NCI-H524 treated with DMSO at 0.1 percent for 48 hours (cell line): ENCODE results near the gene TRAPPC5.
A peak's percentile ranks its signal among the peaks of the same experiment; 100 is the strongest.

Experiments
- DNase-seq: peaks from one replicate; lab custom pipeline; 2025; lab: John Stamatoyannopoulos, UW

TRAPPC5 gene

DNA sequence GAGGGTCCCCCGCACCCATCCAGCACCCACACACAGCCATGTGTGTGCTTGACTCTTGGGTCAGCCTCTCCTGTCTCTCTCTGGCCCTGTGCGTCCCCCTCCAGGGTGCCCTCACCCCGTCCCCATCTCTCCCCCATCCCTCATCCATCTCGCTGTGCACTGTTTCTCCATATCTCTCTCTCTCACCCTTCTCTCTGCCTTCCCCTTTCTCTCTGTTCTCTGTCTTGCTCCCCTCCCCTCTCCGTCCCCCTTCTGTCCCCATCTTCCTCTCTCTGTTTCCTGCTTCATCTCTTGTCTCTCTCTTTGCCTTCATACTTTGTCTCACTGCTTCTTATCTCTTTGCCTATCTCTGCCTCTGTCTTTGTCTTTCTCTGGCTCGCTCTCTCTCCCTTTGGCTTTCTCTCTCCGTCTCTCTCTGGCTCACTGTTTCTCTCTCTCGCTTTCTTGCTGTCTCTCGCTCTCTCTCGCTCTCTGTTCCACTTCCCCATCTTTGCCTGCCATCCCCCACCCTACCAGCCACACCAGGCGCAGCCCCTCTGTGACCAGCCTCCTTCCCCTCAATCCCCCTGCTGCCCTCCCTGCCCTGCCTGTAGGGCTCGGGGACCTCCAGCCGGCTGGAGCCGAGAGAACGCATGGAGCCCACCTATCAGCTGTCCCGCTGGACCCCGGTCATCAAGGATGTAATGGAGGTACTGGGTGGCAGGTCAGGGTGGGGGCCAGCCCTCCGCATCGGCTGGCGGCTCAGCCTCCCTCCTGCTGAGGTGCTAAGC lies 34.8 kb upstream of the TRAPPC5 start:
- DNase-seq = no peak

DNA sequence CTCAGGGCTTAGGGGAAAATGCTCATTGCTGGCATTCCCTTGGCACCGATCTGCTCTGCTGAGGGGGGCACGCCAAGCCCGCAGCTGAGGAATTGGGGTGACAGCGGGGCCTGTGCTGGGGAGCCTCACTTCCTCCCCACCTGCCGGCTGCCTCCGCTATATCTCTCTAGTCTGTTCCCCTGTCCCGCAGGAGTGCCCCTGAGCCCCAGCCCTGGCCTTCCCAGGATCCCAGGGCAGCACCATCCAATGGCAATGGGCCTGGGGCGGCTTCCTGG lies 34.3 kb upstream of the TRAPPC5 start:
- DNase-seq = no peak

DNA sequence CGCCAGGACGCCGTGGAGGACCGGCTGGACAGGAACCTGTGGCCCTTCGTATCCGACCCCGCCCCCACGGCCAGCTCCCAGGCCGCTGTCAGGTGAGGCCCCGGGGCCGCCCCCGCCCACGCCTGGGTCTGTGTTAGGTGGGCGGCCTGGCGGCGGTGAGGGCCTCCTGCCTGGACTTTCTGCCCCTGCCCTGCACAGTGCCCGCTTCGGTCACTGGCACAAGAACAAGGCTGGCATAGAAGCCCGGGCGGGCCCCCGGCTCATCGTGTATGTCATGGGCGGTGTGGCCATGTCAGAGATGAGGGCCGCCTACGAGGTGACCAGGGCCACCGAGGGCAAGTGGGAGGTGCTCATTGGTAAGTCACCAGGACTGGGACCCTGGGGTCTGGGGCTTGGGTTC lies 33.5 kb upstream of the TRAPPC5 start:
- no peak for DNase-seq

DNA sequence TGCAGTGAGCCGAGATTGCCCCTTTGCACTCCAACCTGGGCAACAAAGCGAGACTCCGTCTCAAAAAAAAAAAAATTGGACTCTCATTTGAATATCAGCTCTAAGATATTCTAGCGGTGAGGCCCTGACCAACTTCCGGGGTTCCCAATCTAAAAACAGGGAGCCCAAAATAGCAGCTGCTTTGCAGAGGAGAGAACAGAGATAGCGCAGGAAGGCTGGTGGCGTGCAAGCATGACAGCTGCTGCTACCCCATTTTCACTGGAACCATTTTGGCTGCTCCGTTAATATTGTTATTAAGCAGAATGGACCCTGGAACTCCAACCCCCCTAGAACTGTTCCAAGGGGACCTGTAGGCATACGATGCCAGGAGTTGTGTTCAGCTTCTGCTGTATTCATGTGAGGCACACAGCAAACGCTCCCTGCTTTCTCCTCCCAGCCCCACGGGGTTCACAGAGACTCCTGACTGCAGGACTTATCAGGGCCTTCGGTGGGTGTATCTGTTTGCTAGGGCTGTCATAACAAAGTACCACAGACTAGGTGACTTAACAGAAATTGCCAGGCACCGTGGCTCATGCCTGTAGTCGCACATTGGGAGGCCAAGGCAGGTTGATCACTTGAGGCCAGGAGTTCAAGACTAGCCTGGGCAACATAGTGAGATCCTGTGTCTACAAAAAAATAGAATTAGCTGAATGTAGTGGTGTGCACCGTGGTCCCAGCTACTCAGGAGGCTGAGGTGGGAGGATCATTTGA lies 32.2 kb upstream of the TRAPPC5 start:
- DNase-seq = no peak

DNA sequence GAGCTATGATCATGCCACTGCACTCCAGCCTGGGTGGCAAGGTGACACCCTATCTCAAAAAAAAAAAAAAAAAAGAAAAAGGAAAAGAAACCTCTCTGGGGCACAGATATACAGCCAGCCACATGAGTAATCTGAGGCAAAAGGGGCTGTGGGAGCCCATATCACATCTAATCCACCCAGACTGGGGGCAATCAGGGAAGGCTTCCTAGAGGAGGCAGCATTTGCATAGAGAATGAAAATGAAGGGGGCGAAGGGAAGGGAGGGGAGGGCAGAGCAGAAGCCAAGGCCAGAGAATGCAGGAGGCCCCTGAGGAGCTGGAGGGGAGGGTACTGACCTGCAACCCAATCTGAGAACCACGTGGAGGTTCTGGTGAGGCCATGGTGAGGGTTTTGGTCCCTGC lies 30.5 kb upstream of the TRAPPC5 start:
- no peak for DNase-seq

DNA sequence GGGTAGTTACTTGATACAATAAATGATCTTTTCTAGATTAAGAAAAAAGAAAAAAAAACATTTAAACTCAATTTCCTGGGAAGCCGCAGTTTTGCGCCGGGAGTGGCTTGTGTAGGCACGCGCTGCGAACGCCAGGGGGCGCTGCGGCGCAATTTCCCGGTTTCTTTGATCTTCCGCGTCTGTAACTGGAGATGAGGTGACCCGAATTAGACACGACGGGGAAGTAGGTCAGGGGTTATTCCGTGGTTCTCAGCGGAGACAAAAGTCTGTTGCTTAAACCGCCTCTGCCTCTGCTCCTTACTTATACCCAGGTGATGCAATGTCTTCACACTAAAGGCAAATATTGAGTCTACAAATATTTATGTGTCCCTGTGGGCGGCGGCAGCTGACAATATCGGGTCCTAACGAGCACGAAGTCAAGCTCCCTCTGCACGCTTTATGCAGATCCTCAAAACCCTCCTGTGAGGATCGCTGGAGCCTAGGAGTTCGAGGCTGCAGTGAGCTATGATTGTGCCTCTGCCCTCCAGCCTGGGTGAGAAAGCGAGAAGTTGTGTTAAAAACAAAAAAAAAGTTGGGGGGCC lies 28.5 kb upstream of the TRAPPC5 start:
- DNase-seq = peak; percentile 32

DNA sequence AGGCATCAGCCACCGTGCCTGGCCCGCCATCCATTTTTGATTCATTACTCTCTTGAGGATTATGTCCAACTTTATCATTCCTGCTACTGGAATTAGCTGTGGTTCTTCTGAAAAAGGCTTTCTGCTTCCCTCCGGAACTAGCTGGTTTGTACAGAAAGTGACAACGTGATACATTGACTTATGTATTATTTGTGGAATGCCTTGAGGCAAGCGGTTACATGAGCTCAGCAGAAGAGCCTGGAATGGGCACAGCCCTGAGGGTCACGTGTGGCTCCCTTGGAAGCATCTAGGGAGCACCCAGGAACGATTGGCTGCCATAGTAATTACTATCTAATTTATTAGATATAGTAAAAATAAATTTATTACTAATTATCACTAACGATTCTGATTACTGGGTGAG lies 26.2 kb upstream of the TRAPPC5 start:
- DNase-seq = no peak

DNA sequence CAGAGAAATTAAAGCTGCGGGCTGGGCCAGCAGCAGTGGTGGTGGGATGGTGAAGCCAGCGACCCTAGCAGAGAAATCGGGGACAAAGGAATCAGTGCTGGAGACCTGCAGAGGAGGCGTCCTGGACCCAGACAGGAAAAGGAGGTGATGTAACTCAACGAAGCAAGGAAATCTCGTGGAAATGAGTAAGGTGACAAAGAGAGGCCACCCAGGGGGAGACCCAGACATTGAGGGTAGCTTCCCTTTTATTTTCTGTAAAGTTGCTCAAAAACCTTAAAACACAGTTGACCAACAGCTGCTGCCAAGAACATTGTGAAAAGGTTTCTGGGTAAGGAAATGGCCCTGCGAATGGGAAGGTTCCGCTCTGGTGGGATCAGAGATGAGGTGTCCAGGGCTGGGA lies 25.1 kb upstream of the TRAPPC5 start:
- no peak for DNase-seq

DNA sequence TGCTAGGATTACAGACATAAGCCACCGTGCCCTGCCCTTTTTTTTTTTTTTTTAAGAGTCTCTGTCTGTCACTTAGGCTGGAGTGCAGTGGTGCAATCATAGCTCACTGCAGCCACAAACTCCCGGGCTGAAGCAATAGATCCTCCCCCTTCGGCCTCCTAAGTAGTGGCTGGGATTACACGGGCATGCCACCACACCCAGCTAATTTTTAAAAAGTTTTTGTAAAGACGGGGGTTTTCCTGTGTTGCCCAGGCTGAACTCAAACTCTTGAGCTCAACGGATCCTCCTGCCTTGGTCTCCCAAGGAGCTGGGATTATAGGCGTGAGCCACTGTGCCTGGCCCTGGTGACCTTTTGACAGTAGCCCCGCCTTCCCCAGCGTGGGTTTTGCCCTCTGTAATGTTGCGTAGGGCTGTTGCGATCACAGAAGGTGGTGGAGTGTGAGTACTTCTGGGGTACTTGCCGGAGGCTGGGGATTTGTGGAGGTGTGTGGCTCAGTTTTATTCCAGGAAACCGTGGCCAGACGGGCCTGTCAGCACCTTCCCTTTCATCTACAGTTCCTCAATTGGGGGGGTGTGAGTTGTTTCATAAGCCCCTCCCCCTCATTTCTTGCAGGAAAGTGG lies 23.4 kb upstream of the TRAPPC5 start:
- no peak for DNase-seq

DNA sequence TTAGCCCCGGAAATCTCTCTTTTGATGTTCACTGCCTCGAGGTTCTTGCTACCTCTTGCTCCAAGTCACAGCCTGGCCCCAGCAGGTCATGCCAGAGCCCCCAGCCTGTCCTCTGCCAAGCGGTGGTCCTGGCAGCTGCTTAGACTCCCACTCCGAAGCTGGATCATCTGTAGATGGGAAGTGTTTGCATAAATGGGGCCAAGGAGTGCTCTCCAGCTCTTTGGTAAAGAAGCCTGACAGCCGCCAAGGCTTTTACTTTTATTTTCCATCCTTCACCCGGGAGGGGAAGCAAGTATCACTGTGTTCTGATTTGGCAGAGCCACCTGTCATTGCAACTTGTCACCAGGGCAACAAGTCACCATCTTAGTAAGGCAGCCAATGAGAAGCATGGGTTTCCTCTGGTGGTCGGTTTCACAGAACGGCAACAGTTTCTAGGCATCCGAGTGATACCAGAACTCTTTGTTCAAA lies 22.4 kb upstream of the TRAPPC5 start:
- DNase-seq = peak; percentile 61

DNA sequence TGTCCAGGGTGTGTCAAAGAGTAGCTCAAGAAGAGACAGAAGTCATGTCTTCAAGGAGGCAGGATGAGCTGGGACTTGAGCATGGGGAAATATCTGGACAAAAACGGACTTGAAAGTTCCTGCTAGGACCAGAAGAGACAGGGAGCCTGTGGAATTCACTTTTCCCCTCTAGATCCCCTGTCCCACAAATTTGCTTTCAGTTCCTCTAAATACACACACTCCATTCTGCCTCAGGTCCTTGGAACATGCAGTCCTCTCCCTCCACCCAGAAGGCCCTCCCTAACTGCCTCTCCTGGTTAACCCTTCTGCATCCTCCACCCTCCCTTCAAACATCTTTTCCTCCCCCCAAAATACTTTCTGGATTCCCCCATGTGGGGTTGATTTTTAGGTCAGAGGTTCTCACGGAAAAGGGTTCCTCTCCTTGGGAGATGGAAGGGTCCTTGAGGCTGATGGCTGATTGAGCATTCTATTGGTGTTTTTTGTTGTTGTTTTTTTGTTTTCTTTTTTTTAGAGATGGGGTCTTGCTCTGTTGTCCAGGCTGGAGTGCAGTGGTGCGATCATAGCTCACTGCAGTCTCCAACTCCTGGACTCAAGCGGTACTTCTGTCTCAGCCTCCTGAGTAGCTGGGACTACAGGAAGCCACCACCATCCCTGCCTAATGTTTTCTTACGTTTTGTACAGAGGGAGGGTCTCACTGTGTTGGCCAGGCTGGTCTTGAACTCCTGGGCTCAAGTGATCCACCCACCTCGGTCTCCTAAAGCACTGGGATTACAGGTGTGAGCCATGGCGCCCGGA lies 18.7 kb upstream of the TRAPPC5 start:
- DNase-seq = no peak

DNA sequence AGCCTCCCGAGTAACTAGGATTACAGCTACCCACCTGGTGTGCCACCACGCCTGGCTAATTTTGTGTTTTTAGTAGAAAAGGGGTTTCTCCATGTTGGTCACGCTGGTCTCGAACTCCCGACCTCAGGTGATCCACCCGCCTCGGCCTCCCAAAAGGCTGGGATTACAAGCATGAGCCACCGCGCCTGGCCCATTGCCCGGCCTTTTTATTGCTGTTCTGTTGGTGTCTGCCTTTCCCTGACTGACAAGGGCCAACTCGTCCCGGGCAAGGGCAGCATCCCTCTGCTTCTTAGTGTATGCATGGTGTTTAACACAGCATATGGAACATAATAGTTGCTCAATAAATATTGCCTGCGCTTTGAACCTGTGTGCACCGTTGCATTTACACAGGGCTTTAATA lies 18.0 kb upstream of the TRAPPC5 start:
- no peak for DNase-seq

DNA sequence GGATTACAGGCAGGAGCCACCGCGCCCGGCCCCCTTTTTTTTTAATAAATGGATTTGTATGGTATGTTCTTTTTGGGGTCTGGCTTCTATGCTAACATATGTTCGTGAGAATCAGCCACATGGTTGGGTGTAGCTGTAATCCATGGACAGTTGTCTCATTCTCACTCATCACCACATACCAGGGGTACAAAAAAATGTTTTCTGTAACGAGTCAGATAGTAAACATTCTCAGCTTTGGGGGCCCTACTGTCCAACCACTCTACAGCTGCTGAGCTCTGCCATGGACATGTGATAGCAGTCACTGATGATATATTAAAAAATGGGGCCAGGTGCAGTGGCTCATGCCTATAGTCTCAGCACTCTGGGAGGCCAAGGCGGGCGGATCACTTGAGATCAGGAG lies 16.9 kb upstream of the TRAPPC5 start:
- DNase-seq = no peak

DNA sequence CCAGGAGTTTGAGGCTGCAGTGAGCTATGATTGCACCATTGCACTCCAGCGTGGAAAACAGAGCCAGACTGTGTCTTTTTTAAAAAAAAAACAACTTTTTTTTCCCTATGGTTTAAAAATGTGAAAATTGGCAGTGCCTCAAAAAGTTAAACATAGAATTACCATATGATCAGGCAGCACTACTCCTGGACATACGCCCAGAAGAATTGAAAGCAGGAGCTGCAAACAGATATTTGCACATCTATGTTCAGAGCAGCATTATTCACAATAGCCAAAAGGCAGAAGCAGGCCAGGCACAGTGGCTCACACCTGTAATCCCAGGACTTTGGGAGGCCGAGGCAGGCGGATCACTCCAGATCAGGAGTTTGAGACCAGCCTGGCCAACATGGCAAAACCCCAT lies 15.6 kb upstream of the TRAPPC5 start:
- no peak for DNase-seq

DNA sequence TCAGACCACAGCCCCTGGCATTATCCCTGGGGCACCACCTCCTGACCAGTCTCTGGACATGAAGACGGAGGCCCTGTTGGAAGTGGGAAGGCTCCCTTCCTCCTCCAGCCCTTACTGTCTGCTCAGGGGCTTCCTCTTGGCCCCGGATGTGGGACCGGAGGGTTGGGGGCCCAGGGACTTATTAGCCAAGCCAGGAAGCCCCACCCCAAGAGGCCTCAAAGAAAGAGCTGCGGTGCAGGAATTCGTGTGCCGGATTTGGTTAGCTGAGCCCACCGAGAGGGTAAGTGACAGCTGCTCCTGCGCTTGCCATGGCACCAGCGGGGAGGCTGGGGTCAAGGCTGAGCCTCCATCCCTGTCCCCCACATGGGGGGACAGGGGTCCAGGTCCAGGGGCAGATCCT lies 11.8 kb upstream of the TRAPPC5 start, which contains the start of gene RETN:
RETN (plus strand) TSS at position 208 of the 400 bp plus-strand sequence. CDS start 278 bp downstream, outside the sequence.
- DNase-seq = no peak

DNA sequence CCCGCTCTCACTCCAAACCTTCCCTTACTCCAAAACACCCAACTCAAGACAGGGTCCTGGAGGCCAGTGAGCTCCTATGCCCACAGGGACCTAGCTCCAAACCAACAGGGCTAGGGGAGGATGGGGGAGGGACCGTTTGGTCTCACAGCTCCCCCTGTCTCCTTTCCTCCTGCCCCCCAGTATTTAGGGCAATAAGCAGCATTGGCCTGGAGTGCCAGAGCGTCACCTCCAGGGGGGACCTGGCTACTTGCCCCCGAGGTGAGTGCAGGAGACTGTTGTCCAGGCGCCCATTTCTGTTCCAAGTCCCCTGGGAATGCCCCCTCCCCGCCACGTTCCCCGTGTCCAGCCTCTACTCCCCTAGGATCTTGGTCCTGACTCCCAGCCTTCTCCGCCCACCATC lies 11.0 kb upstream of the TRAPPC5 start:
- DNase-seq = no peak

DNA sequence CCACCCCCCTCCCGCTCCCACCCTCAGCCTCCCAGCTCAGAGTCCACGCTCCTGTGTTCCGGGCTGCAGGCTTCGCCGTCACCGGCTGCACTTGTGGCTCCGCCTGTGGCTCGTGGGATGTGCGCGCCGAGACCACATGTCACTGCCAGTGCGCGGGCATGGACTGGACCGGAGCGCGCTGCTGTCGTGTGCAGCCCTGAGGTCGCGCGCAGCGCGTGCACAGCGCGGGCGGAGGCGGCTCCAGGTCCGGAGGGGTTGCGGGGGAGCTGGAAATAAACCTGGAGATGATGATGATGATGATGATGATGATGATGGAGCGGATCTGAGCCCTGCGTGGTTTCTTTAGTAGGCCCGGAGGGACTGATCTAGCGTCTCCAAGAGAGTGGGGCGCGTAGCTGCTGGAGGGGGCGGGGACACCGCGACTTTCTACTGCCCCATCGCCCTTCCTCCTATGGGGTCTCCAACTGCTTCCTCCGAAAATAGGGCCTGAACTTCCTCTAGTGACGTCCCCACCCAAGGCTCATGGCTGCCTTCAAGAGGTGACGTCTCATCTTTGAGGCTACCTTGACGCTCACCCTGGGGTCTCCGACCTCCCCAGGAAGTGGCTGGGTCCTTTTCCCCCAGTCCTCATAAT lies 10.4 kb upstream of the TRAPPC5 start:
- DNase-seq = no peak

DNA sequence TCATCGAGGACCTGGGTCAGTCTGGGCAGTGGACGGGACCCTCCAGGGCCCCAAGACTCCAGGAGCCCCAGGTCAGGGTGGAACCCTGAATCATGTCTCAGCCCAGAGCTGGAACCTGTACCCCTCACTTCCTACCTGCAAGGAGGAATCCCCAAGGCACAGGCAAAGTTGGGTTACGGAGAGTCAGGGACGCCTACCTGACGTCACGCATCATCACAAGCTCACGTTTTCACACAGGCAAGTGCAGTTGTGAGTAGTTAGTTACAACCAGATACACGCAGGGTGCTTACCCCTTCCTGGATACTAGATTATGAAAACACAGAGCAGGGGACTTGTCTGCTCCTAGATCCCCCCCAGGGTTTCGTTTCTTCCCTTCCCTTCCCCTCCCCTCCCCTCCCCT lies 9.8 kb upstream of the TRAPPC5 start:
- no peak for DNase-seq

DNA sequence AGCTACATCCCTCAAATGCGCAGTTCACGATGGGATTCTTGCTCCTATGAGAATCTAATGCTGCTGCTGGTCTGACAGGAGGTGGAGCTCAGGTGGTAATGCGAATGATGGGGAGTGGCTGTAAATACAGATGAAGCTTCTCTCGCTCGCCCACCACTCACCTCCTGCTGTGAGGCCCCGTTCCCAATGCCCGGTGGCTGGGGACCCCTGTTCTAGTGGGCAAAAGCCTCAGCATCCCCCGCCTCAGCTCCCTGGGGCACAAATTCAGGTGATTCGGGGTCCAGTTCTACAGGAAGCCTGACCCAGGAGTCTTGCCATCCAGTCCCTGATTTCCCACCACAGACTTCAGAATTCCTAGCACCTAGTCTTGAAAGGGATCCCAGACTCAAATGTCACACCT lies 8.1 kb upstream of the TRAPPC5 start:
- DNase-seq = no peak

DNA sequence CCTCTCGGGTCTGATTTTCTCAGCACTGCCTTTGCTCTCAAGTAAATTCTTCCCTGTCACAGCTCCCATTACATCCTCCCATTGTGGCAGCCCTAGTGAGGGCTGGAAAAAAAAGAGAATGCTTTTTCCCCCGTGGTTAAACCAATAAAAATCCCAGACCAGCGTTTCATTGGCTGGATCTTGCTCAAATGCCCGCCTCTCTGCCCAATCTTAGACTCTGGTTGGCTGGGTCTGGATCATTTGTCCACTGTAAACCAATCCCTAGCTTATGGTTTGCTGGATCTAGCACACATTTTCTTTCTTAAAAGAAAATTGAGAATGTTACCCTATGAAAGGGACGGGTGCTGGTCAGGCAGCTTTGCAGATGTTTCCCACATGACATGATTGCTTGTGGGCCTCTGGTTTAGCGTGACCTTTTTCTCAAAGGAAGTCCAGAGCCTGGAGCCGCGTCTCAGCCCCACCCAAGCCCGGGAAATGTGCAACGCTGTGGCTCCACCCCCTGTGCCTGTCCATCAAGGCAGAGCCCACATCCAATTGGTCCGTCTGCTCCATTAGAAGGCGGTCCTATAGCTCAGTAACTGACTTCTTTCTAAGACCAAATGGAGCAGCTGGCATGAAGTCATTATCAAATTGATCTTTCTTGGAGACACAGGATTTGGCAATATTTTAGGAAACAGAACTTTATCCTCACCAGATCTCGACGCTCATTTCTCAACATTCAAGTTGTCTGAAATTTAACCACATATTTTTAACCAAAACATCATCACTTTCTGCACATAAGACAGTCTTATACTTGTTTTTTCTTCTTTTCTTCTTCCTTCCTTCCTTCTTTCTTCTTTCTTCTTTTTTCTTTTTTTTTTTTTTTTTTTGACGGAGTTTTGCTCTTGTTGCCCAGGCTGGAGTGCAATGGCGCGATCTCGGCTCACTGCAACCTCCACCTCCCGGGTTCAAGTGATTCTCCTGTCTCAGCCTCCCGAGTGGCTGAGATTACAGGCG lies 6.3 kb upstream of the TRAPPC5 start:
- peak; percentile 52 for DNase-seq
